ENCODE measurements around the gene TNFRSF8. TPM values are rescaled to one million over a fixed set of nuclear protein-coding genes. Genes with fewer than 3 reads are reported as not detected.

TNFRSF8 gene
- total RNA-seq, 1 experiment from 2014 or later: not detected

DNA sequence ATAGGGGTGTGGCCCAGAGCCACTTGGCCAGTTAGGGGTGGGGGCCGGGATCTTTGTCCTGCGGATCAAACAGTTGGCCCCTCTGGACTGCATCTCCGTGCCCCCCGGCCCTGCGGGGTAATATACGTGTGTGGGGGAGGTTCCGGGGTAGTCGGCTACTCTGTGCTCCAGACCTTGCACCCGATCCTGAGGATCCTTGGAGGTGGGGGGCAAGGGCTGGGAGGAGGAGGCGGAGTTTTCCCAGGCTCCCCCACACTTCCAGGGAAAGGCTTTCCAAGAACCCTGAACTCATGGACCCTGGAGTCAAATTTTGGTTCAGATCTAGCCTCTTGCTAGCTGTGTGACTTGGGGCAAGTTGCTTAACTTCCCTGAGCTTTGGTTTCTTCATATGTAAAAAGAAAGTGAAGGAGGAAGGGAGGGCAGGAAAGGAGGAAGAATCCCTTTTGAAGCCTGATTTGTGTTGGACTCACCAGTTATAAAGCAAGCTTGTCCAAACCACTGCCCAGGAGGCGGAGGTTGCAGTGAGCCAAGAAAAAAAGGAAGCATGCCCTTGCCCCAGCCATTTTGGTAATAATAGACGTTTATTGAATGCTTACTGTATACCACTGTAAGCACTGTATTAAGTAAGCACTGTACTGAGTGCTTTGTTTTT is 43.1 kb upstream of the TNFRSF8 start:
- POLR2A ChIA-PET (ENCODE audit: low non-redundant PET): interaction anchor here (0.8 to 1.0 kb wide), 2 partner anchors 112 to 1225 kb away, joined by 6 to 9 read pairs; no protein-coding TSS in a partner anchor
- Histone ChIP-seq H3K27ac (ENCODE audit: low read depth, low read length, poor library complexity, severe bottlenecking) (peak overlapping the region; percentile 76), H3K9me3 (ENCODE audit: low read depth, low read length, poor library complexity, severe bottlenecking) (no peaks in the 10 kb centered on the region), H3K4me1 (ENCODE audit: insufficient read depth, low read length, poor library complexity, severe bottlenecking) (no peaks in the 10 kb centered on the region), H3K4me3 (ENCODE audit: low read depth, low read length, poor library complexity, severe bottlenecking) (peak overlapping the region; percentile 74), H3K36me3 (ENCODE audit: insufficient read depth, low read length, poor library complexity, severe bottlenecking) (peaks cover 12% of the 10 kb centered on the region), H3K27me3 (replicated peaks; ENCODE audit: insufficient read depth, low read depth, low read length, poor library complexity) (no peaks in the 10 kb centered on the region)
- intact Hi-C loops (cut with micrococcal nuclease; ENCODE audit: unreplicated experiment): no loop called here
- CTCF ChIA-PET: interaction anchor here (1.0 to 1.8 kb wide), 2 partner anchors 19 to 60 kb away, joined by 3 to 5 read pairs; no protein-coding TSS in a partner anchor
- TF ChIP-seq EZH2 (IDR thresholded peaks at IDR 0.05; ENCODE audit: borderline replicate concordance, low read depth, low read length, poor library complexity, severe bottlenecking) (no peak), CTCF (conservative IDR thresholded peaks at IDR 0.05; ENCODE audit: low read depth, low read length) (no peak)
- DNase-seq (ENCODE audit: low spot score): no peak
- no TSS peak for BruUV-seq (replicated peaks)

DNA sequence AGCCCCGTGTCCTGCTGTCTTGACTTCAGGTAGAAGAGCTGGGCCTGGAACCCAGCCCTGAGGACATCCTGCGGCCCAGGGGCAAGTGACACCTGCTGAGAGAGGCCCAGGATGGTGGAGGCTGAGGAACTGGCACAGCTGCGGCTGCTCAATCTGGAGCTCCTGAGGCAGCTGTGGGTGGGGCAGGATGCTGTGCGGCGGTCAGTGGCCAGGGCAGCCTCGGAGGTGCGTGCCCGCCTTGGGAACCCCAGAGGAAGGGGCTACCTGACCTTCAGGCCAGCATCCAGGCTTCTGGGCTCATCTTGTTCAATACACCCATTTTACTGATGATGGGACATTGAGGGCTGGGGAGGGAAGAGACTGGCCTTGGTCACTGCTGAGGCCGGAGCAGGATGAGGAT is 41.5 kb upstream of the TNFRSF8 start:
- TF ChIP-seq EZH2 (IDR thresholded peaks at IDR 0.05; ENCODE audit: borderline replicate concordance, low read depth, low read length, poor library complexity, severe bottlenecking): no peak
- TF ChIP-seq CTCF (conservative IDR thresholded peaks at IDR 0.05; ENCODE audit: low read depth, low read length): no peak
- TSS peak; percentile 29 for BruUV-seq (replicated peaks)
- Histone ChIP-seq H3K9me3 (ENCODE audit: low read depth, low read length, poor library complexity, severe bottlenecking) (no peaks in the 10 kb centered on the region), H3K36me3 (ENCODE audit: insufficient read depth, low read length, poor library complexity, severe bottlenecking) (peaks cover 20% of the 10 kb centered on the region), H3K27ac (ENCODE audit: low read depth, low read length, poor library complexity, severe bottlenecking) (no peak overlapping the region), H3K4me1 (ENCODE audit: insufficient read depth, low read length, poor library complexity, severe bottlenecking) (no peaks in the 10 kb centered on the region), H3K27me3 (replicated peaks; ENCODE audit: insufficient read depth, low read depth, low read length, poor library complexity) (no peaks in the 10 kb centered on the region), H3K4me3 (ENCODE audit: low read depth, low read length, poor library complexity, severe bottlenecking) (no peak overlapping the region)
- POLR2A ChIA-PET (ENCODE audit: low non-redundant PET): no interaction called here
- intact Hi-C loops (cut with micrococcal nuclease; ENCODE audit: unreplicated experiment): no loop called here
- CTCF ChIA-PET: no interaction called here
- DNase-seq (ENCODE audit: low spot score): no peak

- Histone ChIP-seq H3K36me3 (ENCODE audit: insufficient read depth, low read length, poor library complexity, severe bottlenecking) (peaks cover 20% of the 10 kb centered on the region), H3K4me1 (ENCODE audit: insufficient read depth, low read length, poor library complexity, severe bottlenecking) (no peaks in the 10 kb centered on the region), H3K4me3 (ENCODE audit: low read depth, low read length, poor library complexity, severe bottlenecking) (no peak overlapping the region), H3K27me3 (replicated peaks; ENCODE audit: insufficient read depth, low read depth, low read length, poor library complexity) (no peaks in the 10 kb centered on the region), H3K27ac (ENCODE audit: low read depth, low read length, poor library complexity, severe bottlenecking) (no peak overlapping the region), H3K9me3 (ENCODE audit: low read depth, low read length, poor library complexity, severe bottlenecking) (no peaks in the 10 kb centered on the region)
- POLR2A ChIA-PET (ENCODE audit: low non-redundant PET): no interaction called here
- TF ChIP-seq CTCF (conservative IDR thresholded peaks at IDR 0.05; ENCODE audit: low read depth, low read length) (no peak), EZH2 (IDR thresholded peaks at IDR 0.05; ENCODE audit: borderline replicate concordance, low read depth, low read length, poor library complexity, severe bottlenecking) (no peak)
- intact Hi-C loops (cut with micrococcal nuclease; ENCODE audit: unreplicated experiment): no loop called here
- BruUV-seq (replicated peaks): no TSS peak
- CTCF ChIA-PET: no interaction called here
- DNase-seq (ENCODE audit: low spot score): no peak
Observed at GRCh38 chr1:12022036-12022435, 41.1 kb upstream of the TNFRSF8 start.
